Omental fat pad (tissue), 4 donors: ENCODE results near the gene ATOX1. TPM values are rescaled to one million over a fixed set of nuclear protein-coding genes. Genes with fewer than 3 reads are reported as not detected.

Source experiments
- ATAC-seq: fragments of 150-250 bp; one replicate; pipeline ENCODE4 v1.9.1; 2016; ENCODE audit warnings: mild to moderate bottlenecking, moderate library complexity; ENCODE audit not compliant: low FRiP score
- DNase-seq: peaks from one replicate; pipeline ENCODE4 v3.0.0-alpha.2; 2019; ENCODE audit warnings: low spot score
- total RNA-seq, 4 donors: library from RNA; depleted of rRNA; stranded (reverse); fragments of >200 nt; gene quantifications; one replicate each; pipeline ENCODE4 v1.1.0, GENCODE V29; 2016
- TF ChIP-seq, protein P1 (sequence below), 3 donors: fragments of 450-650 bp; IDR thresholded peaks; one replicate each; pipeline ENCODE4 v1.5.1; 2016 to 2017; ENCODE audit warnings: antibody characterized with exemption in 3 of 3, mild to moderate bottlenecking in 3 of 3, moderate library complexity in 2 of 3

Gene ATOX1
- total RNA-seq, 4 donors from 2014 or later, result 81.5 to 162 (median 109) TPM

DNA sequence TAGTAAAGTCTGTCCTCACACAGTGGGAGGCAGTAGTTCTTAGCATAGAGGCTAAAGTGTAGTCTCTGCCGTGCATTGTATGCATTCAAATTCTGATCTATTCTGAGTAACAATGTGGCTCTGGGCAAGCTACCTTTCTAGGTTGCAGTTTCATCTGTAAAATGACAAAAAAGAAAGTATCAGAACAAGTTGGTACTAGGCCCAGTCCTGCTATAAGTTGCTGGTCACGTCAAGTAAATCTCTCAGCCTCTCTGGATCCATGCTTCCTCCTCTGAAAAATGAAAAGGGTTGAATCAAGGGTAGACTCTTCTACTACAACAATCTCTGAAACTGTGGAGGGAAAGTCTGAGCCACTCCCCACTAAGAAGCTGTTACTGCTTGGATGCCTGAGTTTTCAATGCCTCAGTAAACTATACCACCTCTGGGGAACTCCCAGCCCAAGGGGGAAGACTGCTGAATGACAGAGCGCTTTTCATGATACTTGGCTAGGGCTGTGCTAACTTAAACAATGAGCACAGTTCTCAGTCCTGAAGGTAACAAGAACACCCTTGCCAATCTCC lies 37.3 kb downstream of the ATOX1 start:
- TF ChIP-seq, protein P1, sequence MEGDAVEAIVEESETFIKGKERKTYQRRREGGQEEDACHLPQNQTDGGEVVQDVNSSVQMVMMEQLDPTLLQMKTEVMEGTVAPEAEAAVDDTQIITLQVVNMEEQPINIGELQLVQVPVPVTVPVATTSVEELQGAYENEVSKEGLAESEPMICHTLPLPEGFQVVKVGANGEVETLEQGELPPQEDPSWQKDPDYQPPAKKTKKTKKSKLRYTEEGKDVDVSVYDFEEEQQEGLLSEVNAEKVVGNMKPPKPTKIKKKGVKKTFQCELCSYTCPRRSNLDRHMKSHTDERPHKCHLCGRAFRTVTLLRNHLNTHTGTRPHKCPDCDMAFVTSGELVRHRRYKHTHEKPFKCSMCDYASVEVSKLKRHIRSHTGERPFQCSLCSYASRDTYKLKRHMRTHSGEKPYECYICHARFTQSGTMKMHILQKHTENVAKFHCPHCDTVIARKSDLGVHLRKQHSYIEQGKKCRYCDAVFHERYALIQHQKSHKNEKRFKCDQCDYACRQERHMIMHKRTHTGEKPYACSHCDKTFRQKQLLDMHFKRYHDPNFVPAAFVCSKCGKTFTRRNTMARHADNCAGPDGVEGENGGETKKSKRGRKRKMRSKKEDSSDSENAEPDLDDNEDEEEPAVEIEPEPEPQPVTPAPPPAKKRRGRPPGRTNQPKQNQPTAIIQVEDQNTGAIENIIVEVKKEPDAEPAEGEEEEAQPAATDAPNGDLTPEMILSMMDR (IDR thresholded peaks at IDR 0.05), result no peak
- ATAC-seq (no peak), DNase-seq (no peak)

DNA sequence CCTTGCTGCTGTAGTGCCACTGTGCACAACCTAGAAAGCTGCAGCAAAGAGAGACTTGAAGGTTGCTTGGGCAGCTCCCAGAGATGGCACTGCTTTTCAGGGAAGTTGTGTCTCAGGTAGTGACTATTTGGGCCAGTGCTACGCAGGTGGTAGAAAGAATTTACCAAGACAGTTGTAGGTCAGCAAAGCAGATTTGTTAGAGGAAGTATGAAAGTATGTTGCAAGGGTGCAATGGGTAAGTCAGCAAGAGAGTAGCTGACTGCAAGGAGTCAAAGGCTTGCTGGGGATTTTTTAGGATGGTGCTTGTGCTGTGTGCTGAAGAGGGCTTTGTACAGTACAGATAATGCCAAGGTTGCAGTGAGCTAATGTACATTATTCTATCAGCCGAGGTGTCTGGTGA lies 38.2 kb downstream of the ATOX1 start:
- ATAC-seq, result no peak
- TF ChIP-seq, protein P1 (IDR thresholded peaks at IDR 0.05), result no peak
- no peak for DNase-seq

DNA sequence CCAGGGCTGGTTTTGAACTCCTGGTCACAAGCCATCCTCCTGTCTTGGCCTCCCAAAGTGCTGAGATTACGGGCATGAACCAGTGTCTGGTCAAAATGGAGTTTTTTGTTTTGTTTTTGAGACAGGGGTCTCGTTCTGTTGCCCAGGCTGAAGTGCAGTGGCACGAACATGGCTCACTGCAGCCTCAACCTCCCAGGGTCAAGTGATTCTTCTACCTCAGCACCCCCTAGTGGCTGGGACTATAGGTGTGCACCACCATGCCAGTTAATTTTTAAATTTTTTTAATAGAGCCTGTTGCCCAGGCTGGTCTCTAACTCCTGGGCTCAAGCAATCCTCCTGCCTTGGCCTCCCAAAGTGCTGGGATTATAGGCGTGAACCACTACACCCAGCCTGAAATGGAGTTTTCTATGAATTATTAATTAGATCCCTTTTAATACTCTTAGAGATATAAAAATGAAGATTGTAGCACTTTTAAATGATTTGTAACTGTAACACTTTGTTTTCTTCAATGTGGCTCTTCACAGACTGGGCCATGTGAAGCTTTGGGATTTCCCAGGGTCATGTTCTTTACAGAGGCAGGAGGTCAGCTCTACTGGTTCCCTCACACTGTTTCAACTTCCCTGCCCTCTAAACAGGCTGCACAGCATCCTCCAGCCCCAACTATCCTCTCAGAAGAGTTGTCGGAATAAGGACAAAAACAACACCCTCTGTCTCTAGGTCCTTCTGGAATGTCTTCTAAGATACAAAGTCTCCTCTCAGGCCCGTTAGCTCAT lies 39.0 kb downstream of the ATOX1 start:
- DNase-seq, result no peak
- TF ChIP-seq, protein P1 (IDR thresholded peaks at IDR 0.05), result no peak
- no peak for ATAC-seq

DNA sequence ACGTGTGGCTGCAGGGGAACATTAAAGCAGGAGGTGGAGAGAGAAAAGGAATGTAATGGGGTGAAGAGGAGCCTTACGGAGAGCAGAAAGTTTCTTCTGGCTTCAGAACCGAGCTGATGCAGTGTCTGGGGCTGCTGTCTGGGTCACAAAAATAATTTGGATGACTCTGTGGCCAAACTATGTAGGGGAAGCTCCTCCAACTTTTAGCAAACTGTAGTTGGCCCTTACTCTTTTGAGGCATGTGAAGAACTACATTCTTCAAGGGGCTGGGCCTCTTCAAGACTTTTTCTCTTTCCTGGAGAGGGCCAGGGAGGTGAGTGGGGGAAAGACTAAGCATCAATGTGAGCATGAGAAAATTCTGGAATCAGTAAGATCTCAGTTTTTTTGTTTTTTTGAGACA lies 39.8 kb downstream of the ATOX1 start:
- TF ChIP-seq, protein P1 (IDR thresholded peaks at IDR 0.05), result no peak
- ATAC-seq, result peak; percentile 62
- DNase-seq, result no peak

DNA sequence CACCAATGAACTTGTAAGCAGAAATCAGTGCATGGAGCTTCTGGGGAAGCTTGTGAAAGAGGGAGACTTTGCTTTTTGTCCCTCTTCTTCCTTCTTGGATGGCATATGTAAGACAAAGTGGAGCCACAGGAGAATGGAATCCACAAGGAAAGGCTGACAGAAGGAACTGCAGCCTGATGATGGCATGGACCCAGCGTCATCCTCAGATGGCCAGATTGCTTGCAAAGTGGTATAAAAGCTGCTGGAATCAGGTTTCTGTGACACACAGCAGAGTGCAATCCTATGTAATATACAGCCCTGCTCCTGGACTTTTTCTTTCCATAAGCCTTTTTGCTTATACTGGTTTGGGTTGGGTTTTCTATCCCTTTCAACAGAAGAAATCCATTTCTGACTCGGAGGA lies 40.3 kb downstream of the ATOX1 start:
- TF ChIP-seq, protein P1 (IDR thresholded peaks at IDR 0.05), result no peak
- ATAC-seq, result no peak

DNA sequence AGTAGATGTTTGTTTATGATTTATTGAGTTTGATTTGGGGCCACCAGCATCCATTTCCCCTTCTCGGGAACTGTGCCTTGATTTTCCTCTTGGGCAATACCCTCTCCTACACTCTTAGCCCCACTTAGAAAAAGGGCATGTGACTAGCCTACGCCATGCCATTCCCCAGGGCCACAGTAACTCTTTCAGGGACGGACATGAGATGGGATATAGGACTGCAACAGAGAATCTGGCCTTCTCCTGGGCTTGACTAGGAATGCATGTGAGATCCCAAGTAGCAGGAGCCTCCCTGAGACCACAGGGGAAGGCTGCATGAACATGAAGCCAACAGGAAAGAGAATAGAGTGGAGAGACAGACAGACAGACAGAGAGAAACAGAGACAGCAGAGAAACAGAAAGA lies 41.0 kb downstream of the ATOX1 start:
- TF ChIP-seq, protein P1 (IDR thresholded peaks at IDR 0.05), result no peak
- no peak for DNase-seq
- no peak for ATAC-seq

More for the DNA sequence above, 40.3 kb downstream of the ATOX1 start:
- DNase-seq, result no peak
